Hematopoietic multipotent progenitor cell treated with erythropoietin and hydrocortisone succinate and interleukin-3 and kit ligand, for 8 days (in vitro differentiated cells): Measurements from ENCODE around the gene MYBPC1.
A peak's percentile ranks its signal among the peaks of the same experiment; 100 is the strongest.
"Not testable (repeated sequence)": the region's sequence is repeated elsewhere in the genome, so short reads cannot be mapped to it uniquely, and the experiment has no call there.

Experiments
- DNase-seq: peaks from one replicate; pipeline ENCODE4 v3.0.0-alpha.2; 2015

Gene MYBPC1

GRCh38 chr12:101696251-101697196 lies 101.8 kb downstream of the MYBPC1 start:
- peak; percentile 95 for DNase-seq

DNA sequence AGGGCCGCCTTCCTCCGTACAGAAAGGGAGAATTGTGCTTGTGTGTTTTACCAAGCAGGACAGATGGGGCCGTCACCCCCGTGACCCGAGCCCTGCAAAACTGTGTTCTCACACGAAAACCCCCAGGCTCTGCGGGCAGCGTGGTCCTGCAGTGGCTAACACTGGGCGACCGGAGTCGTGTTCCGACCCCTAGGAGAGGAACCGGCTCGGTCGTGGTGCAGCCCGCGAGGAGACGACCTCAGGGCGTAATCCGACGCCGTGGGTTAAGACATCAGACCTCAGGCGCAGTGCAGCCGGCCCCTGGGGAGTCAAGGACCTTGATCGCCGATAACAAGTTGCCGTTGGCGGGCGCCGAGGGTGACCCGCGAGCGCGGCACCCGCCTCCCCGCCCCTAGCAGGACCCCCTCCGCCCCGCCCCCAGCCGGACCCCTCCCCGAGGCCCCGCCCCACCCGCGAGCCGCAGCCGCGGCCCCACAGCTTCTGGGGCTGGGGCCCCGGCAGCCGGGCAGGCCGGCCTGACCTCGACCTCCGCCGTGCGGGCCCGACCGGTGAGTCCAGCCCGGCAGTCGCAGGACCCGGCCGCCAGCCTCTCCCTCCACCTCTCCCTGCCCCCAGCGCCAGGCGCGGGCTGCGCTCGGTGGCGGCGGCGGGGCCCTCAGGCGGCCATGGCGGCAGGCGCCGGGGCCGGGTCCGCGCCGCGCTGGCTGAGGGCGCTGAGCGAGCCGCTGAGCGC lies 102.6 kb downstream of the MYBPC1 start, which contains the start of gene CHPT1:
CHPT1 (plus strand) TSS at position 444 of the 733 bp plus-strand sequence; CDS start at position 666, 222 bp downstream.
- peak; percentile 90 for DNase-seq

- DNase-seq, result peak; percentile 77
Measured at GRCh38 chr12:101697930-101698799, 103.4 kb downstream of the MYBPC1 start.

DNA sequence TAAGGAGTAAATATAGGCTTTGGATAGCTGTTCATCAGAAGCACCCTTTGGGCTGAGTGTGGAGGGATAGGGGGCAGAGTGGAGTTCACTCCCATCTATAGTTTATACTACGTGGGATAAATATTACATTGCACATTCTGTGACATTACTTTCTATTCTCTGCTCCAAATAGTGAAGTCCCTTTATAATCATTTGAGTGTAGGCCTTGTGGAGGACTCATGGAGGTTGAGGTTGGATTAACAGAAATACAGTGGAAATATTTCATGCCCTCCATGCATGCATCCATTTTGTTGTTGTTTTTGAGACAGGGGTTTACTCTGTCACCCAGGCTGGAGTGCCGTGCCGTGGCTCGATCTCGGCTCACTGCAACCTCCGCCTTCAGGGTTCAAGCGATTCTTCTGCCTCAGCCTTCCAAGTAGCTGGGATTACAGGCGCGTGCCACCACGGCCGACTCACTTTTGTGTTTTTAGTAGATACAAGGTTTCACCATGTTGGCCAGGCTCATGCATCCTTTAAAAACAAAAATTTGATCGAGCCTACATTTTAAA lies 104.1 kb downstream of the MYBPC1 start:
- DNase-seq, result no peak

DNA sequence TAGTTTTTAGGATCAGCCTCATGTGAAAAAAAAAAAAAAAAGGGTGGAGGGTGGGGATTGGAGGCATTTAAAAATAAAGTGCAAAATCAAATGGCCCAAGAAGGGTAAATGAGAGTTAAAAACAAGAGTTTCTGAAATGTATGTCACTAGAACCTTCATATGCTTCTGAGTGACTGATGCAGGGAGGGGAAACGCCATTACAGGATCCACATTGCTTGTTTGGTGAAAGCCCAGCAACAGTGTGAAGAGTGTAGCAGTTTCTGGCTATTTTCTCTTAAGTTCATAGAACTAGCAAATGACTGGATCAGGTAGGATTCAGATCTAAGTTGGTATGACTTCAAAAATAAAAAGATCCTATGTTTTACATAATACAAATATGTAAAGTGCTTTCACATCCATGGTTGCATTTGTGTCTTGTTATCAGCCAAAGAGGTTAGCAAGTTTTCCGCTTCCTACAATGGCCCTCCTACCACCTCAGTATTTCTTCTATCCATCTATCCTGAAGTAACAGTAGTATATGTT lies 105.6 kb downstream of the MYBPC1 start:
- peak; percentile 9 for DNase-seq

DNA sequence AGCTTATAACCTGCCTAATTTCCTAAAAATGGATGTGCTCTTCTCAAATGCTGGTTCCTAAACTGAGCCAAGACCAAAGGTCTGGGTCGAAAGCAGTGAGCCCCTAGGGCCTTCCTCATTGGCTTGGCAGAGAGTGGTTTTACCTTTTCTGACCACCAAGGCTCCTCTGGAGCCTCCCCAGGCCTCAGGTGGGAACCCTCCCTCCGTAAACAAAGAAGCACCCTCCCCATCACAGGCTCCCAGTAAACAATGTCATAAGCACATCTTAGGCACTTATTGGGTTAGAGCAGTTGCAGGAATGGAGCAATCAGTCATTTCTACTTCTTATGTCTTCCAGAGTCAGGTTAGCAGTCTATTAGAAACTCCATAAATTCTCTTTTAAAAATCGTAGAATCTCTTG lies 108.7 kb downstream of the MYBPC1 start:
- DNase-seq, result no peak

GRCh38 chr12:101706403-101706802 lies 111.6 kb downstream of the MYBPC1 start:
- DNase-seq, result no peak

DNA sequence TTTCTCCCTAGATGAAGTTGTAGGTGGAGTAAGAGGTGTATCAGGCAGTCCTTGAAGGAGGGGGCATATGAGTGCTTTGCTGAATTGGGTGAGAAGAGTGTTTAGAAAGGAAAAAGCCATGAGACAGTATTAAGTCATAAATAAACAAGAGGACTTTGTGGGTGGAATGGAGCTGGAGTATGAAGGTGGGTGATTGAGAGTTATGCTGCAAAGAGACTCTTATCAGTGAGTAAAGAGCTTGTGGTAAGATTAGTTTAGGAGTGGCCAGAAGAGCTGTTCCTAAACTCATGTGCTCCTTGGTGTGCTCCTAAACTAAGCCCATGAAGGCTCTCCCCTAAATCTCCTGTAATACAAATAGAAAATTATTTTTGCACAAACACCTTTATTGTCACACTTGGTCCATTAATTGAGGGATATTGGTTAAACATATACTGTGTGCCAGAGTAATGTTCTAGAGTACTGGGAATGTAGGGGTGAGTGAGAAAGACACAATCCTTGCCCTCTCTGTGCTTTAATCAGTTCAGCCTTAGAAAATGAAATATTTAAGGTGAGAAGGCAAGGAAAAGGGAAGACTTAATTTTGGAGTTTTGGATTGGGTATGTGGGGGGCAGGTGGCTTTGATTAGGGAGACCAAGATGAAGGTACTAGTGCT lies 112.5 kb downstream of the MYBPC1 start:
- DNase-seq, result peak; percentile 60

GRCh38 chr12:101710288-101710687 lies 115.5 kb downstream of the MYBPC1 start:
- no peak for DNase-seq

DNA sequence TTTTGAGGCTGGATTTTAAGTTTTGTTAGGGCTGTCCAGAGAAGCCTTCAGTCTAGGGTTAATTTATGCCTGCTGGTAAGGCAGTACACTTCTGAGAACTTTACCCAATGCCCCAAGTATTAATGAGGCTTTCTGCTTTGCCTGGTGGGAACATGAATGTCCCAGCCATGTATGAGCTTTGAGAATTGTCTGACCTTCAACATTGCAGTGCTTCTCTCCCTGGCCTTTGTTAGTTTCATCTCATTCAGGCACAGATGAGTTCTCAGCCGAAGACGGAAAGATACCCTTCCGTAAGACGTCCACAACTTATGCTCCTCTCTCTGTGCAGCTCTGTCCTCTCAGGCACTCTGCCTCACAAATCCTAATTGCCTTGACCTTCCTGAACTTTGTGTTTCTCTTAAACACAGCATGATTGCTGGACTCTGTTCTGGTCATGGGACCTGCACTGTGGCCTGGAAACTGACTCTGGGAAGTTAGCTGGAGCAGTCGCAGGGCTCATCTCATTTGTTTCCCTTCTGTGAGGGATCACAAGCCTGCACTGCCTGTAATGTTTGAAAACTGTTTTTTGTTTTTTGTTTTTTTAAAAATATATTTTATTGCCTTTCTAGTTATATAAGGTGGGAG lies 118.4 kb downstream of the MYBPC1 start:
- DNase-seq, result no peak

GRCh38 chr12:101713930-101714329 lies 119.2 kb downstream of the MYBPC1 start:
- no peak for DNase-seq

DNA sequence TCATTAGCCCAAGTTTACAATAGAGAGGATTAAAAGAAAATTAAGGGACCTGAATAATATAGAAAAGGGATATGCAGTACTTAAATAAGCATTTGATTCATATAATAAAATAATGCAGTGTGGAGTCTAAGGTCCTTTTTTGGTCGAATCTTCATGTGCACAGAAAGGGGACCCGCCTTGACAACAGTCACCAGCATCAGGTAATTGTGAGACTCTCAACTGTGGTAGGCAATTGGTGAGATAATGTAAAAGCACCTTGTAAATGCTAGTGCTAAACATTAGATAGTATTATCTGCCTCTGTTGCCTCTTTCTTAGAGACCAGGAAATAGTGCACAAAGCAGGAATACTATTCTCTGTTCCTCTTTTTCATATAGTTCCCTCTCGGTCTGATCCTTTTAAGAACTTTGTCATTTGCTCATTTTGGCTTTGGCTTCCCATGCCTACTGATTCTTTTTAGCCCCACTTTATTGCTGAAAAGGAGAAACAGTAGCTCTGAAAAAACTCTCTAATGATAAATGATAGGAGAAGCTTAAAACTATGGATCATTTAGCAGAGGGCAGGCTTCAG lies 120.2 kb downstream of the MYBPC1 start:
- peak; percentile 18 for DNase-seq

DNA sequence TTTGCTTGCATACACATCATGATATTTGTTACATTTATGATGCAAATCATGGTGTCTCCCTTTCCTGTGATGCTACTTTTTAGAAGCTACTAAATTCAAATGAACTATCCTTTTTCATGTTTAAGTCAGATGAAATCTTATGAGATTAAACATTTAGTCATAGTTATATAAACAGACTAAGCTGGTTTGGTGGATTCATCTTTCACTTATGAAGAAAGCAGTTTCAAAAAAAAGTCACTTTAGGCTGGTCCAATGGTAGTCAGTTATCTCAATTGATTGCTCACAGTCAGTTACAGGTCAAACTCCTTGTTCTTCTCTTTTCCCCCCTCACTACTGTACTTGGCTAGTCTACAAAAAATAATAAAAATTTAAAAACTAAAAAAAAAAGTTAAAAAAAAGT lies 124.8 kb downstream of the MYBPC1 start:
- DNase-seq, result no peak

- DNase-seq, result no peak
Measured at GRCh38 chr12:101720118-101720517, 125.3 kb downstream of the MYBPC1 start.

- DNase-seq, result no peak
Measured at GRCh38 chr12:101722392-101722791, 127.6 kb downstream of the MYBPC1 start.

- DNase-seq, result no peak
Measured at GRCh38 chr12:101727098-101727497, 132.3 kb downstream of the MYBPC1 start.

DNA sequence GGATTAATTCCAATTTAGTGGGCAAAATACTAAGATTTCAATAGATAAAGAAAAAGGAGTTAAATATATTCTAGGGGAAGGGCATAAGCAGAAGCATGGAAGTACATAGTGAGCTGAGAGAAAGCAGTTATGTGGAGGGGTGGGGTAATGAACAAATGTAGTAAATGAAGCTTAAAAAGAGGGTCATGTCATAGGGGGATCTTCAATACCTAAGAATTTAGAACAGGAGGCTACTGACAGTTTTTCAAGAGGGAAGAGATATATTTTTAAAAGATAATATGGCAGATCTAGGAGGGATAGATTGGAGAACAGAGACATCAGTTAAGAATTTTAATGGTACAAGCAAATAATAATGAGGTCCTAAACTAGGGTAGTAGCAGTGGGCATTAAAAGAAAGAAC lies 135.1 kb downstream of the MYBPC1 start:
- DNase-seq, result no peak

- DNase-seq, result no peak
Measured at GRCh38 chr12:101732318-101732717, 137.5 kb downstream of the MYBPC1 start.

DNA sequence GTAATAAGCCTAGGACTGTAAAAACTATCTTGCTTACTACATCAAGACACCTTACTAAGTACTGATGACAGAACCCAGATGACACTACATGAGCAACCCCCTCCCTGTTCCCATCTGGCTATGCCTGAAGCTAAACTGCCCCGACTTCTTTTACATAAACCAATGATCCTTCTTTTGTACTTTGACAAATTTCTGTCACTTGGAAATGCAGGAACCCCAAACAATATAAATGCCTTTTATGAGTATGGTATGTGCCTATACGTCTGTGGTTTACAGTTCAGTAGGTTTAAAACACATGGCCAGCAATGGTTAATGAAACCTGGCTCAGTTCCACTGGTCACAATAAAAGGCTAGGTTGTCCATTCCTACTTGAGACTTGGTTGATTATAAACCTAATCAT lies 138.4 kb downstream of the MYBPC1 start:
- DNase-seq, result no peak

DNA sequence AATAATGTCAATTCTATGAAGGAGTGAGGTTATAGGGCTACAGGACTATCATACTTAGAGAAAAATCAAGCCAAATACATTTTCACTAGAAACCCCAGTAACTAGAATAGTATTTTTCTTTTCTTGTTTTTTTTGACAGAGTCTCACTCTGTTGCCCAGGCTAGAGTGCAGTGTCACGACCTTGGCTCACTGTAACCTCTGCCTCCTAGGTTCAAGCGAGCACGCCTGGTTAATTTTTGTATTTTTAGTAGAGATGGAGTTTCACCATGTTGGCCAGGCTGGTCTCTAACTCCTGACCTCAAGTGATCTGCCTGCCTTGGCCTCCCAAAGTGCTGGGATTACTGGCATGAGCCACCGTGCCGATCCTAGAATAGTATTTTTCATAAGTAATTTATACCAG lies 139.7 kb downstream of the MYBPC1 start:
- DNase-seq, result not testable (repeated sequence)
